GM12873 (cell line): ENCODE results near the gene TROAP.

Experiments used
- TF ChIP-seq, protein P1 (sequence below): IDR thresholded peaks from 2 replicates; pipeline ENCODE4 v1.5.1; 2012; ENCODE audit warnings: low read depth, mild to moderate bottlenecking, moderate library complexity, low read length, control low read depth; ENCODE audit not compliant: insufficient read depth; ENCODE audit errors: missing control alignments

Gene TROAP

GRCh38 chr12:49375406-49375805, 52.4 kb downstream of the TROAP start:
- TF ChIP-seq, protein P1, sequence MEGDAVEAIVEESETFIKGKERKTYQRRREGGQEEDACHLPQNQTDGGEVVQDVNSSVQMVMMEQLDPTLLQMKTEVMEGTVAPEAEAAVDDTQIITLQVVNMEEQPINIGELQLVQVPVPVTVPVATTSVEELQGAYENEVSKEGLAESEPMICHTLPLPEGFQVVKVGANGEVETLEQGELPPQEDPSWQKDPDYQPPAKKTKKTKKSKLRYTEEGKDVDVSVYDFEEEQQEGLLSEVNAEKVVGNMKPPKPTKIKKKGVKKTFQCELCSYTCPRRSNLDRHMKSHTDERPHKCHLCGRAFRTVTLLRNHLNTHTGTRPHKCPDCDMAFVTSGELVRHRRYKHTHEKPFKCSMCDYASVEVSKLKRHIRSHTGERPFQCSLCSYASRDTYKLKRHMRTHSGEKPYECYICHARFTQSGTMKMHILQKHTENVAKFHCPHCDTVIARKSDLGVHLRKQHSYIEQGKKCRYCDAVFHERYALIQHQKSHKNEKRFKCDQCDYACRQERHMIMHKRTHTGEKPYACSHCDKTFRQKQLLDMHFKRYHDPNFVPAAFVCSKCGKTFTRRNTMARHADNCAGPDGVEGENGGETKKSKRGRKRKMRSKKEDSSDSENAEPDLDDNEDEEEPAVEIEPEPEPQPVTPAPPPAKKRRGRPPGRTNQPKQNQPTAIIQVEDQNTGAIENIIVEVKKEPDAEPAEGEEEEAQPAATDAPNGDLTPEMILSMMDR: no peak

GRCh38 chr12:49377386-49377785, 54.3 kb downstream of the TROAP start:
- TF ChIP-seq, protein P1: no peak
